ENCODE data around the gene KDM5C. TPM values are rescaled to one million over a fixed set of nuclear protein-coding genes. Genes with fewer than 3 reads are reported as not detected.

Gene KDM5C
- total RNA-seq, 2 donors from 2014 or later = 99.4 to 102 TPM

DNA sequence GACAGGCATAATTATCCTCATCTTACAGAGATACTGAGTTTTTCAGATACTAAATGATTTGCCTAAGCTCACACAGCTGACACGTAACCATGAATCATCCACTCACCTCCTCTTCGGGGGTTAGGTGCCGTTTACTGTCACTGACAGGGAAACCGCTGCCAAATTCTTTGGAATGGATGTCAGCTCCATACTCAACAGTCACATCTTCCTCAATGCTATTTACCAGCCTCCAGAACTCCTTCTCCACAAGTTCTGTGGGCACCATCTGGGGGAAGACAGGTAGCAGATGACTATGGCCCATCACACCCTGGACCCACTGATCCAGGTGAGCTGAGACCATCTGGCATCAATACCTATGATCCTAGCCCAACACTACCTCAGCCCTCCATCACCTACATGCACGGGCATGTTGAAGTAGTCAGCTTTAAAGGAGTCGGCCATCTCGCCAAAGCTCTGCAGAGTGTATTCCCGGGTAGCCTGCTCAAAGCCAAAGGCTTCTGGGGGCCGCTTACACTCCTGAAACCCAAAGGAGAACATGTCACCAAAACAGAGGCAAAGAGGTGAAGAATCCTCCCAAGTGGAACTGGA, 13.5 kb downstream of the KDM5C start:
- H3K4me1 ChIP-seq (replicated peaks) = no peaks in the 10 kb centered on the region
- no peak for DNase-seq (ENCODE audit: low spot score)
- intact Hi-C loops (cut with DNase I) = no loop called here
- H3K27ac ChIP-seq = no peak overlapping the region
- H3K27me3 ChIP-seq (replicated peaks; ENCODE audit: insufficient read depth) = no peaks in the 10 kb centered on the region
- no peak overlapping the region for H3K4me3 ChIP-seq
- no peaks in the 10 kb centered on the region for H3K36me3 ChIP-seq
- TF ChIP-seq, protein P1, sequence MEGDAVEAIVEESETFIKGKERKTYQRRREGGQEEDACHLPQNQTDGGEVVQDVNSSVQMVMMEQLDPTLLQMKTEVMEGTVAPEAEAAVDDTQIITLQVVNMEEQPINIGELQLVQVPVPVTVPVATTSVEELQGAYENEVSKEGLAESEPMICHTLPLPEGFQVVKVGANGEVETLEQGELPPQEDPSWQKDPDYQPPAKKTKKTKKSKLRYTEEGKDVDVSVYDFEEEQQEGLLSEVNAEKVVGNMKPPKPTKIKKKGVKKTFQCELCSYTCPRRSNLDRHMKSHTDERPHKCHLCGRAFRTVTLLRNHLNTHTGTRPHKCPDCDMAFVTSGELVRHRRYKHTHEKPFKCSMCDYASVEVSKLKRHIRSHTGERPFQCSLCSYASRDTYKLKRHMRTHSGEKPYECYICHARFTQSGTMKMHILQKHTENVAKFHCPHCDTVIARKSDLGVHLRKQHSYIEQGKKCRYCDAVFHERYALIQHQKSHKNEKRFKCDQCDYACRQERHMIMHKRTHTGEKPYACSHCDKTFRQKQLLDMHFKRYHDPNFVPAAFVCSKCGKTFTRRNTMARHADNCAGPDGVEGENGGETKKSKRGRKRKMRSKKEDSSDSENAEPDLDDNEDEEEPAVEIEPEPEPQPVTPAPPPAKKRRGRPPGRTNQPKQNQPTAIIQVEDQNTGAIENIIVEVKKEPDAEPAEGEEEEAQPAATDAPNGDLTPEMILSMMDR (IDR thresholded peaks at IDR 0.05) = no peak
- no peak for TF ChIP-seq POLR2AphosphoS5 (IDR thresholded peaks at IDR 0.05)
- no peak for TF ChIP-seq POLR2A (IDR thresholded peaks at IDR 0.05)
- 73% methylated on average over 9 of the region's 9 CpGs for WGBS
- no peaks in the 10 kb centered on the region for H3K9me3 ChIP-seq

DNA sequence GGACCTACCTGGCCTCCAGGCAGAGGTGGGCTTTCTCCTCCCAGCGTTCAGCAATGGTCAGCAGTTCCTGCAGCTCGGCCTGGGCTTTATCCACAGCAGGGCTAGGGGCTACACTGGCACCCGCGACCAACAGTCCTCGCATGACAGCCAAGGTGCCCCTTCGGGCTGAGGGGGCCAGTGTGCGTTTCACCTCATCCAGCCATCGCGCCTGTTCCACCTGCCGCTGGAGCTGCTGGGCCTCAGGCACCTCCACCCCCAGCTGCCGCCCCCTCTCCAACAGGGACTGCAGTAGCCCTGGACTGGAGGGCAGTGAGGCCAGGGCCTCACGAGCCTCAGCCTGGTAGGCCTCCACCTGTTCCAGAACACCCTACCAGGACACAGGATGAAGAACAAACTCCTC, 28.3 kb downstream of the KDM5C start:
- Histone ChIP-seq H3K36me3 (no peaks in the 10 kb centered on the region), H3K27me3 (replicated peaks; ENCODE audit: insufficient read depth) (no peaks in the 10 kb centered on the region), H3K9me3 (no peaks in the 10 kb centered on the region), H3K4me3 (no peak overlapping the region), H3K27ac (no peak overlapping the region), H3K4me1 (replicated peaks) (no peaks in the 10 kb centered on the region)
- 97% methylated on average over 5 of the region's 12 CpGs for WGBS
- no peak for DNase-seq (ENCODE audit: low spot score)
- intact Hi-C loops (cut with DNase I) = no loop called here
- TF ChIP-seq, protein P1 (IDR thresholded peaks at IDR 0.05) = no peak

DNA sequence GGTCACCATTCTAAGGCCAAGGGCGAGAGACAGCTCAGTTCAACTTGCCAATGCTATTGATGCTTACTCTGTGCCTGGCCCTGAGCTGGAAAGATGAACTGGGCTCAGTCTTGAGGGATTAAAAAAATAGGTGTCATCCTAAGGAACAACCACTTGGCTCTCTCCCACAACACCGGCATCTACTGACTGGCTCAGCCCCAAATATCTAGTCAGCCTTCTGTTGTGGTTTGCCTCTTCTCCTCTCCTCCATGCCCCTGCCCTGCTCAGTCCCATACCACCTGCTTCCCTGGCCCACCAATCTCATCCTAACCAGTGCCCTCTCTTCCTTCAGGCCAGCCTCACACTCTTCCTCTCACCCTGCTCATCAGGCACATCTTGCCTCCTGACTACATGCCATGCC, 29.6 kb downstream of the KDM5C start:
- WGBS = 57% methylated on average over 1 of the region's 2 CpGs
- Histone ChIP-seq H3K27me3 (replicated peaks; ENCODE audit: insufficient read depth) (no peaks in the 10 kb centered on the region), H3K36me3 (no peaks in the 10 kb centered on the region), H3K4me1 (replicated peaks) (no peaks in the 10 kb centered on the region), H3K9me3 (no peaks in the 10 kb centered on the region), H3K27ac (no peak overlapping the region), H3K4me3 (no peak overlapping the region)
- intact Hi-C loops (cut with DNase I) = no loop called here
- no peak for DNase-seq (ENCODE audit: low spot score)
- TF ChIP-seq, protein P1 (IDR thresholded peaks at IDR 0.05) = no peak
- TF ChIP-seq POLR2AphosphoS5 (IDR thresholded peaks at IDR 0.05) = no peak
- TF ChIP-seq POLR2A (IDR thresholded peaks at IDR 0.05) = no peak

DNA sequence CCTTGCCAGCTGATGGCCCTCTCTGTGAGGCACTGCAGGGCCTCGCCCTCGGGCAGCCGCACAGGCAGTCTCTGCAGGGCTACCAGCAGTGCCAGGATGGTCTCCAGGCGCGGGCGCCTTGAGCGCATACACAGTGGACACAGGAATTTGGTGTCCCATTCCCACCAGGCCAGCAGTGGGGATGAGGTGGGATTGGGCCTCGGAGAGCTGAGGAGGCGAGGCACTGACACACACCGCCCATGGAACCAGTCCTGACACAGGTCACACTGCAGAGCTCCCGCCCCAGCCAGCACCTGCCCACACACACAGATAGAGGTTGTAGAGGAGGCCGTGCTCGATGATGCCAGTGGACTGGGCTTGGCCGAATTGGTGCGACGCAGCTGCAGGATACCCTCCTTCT, 30.7 kb downstream of the KDM5C start:
- intact Hi-C loops (cut with DNase I) = no loop called here
- Histone ChIP-seq H3K4me1 (replicated peaks) (no peaks in the 10 kb centered on the region), H3K9me3 (no peaks in the 10 kb centered on the region), H3K36me3 (no peaks in the 10 kb centered on the region), H3K27ac (no peak overlapping the region), H3K27me3 (replicated peaks; ENCODE audit: insufficient read depth) (no peaks in the 10 kb centered on the region), H3K4me3 (no peak overlapping the region)
- no peak for DNase-seq (ENCODE audit: low spot score)
- TF ChIP-seq, protein P1 (IDR thresholded peaks at IDR 0.05) = no peak
- no peak for TF ChIP-seq POLR2AphosphoS5 (IDR thresholded peaks at IDR 0.05)
- no peak for TF ChIP-seq POLR2A (IDR thresholded peaks at IDR 0.05)
- WGBS = 97% methylated on average over 14 of the region's 16 CpGs

- TF ChIP-seq POLR2A (IDR thresholded peaks at IDR 0.05) (no peak), POLR2AphosphoS5 (IDR thresholded peaks at IDR 0.05) (no peak)
- TF ChIP-seq, protein P1 (IDR thresholded peaks at IDR 0.05) = no peak
- WGBS = 95% methylated on average over 13 of the region's 16 CpGs
- no peaks in the 10 kb centered on the region for H3K9me3 ChIP-seq
- no peak for DNase-seq (ENCODE audit: low spot score)
- no peaks in the 10 kb centered on the region for H3K4me1 ChIP-seq (replicated peaks)
- no peaks in the 10 kb centered on the region for H3K27me3 ChIP-seq (replicated peaks; ENCODE audit: insufficient read depth)
- H3K4me3 ChIP-seq = no peak overlapping the region
- H3K27ac ChIP-seq = no peak overlapping the region
- intact Hi-C loops (cut with DNase I) = no loop called here
- no peaks in the 10 kb centered on the region for H3K36me3 ChIP-seq
Measured at GRCh38 chrX:53193093-53193492, 31.9 kb downstream of the KDM5C start.
